ENCODE measurements around the gene YIPF5. TPM values are rescaled to one million over a fixed set of nuclear protein-coding genes. Genes with fewer than 3 reads are reported as not detected.

Gene YIPF5
- total RNA-seq, 4 donors from 2014 or later = 34.9 to 48.2 (median 41.5) TPM

DNA sequence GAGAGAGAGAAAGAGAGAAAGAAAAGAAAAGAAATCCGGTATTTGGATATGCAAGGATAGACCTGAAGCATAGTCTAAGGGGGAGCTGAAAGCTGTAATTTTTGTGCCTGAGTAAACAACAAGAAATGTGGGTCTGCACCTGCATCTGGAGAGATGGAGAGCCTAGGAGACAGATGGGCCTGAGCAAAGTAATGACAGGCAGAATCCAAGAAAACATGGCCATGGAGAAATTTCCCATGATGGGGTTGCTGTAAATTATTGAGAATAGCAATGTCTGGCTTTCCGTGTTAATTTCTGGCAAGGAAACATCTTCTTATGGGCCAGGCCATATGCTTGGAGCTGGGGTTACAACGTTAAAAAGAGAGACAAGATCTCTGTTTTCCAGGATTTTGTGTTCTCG lies 40.2 kb downstream of the YIPF5 start:
- WGBS, 2 donors = 91 to 92% methylated on average over 4 of the region's 4 CpGs
- H3K9me3 ChIP-seq = no peaks in the 10 kb centered on the region

DNA sequence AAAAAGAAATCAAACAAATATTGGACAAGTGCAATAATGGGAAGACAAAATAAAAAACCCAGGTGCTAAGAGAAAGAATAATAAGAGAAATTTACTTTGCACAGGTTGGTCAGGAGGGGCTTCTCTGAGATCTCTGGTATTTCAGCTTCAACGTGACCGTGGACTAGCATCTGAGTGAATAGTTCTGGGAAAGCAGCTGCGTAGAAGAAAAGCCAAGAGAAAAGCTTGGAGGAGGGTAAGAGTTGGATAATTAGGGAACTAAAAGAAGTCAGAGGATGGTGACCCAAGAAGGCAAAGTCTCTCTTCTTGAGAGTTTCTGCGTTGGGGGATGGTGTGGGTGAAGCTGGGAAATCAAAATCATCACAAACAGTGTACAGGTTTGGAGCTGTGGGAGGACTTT lies 41.6 kb downstream of the YIPF5 start:
- H3K27ac ChIP-seq = no peak overlapping the region
- H3K36me3 ChIP-seq = no peaks in the 10 kb centered on the region
- WGBS, 2 donors = 88 to 95% methylated on average over 4 of the region's 4 CpGs
- DNase-seq = no peak
- intact Hi-C loops (cut with DNase I) = no loop called here
- no peak for TF ChIP-seq POLR2A (IDR thresholded peaks at IDR 0.05)
- TF ChIP-seq, protein P1, sequence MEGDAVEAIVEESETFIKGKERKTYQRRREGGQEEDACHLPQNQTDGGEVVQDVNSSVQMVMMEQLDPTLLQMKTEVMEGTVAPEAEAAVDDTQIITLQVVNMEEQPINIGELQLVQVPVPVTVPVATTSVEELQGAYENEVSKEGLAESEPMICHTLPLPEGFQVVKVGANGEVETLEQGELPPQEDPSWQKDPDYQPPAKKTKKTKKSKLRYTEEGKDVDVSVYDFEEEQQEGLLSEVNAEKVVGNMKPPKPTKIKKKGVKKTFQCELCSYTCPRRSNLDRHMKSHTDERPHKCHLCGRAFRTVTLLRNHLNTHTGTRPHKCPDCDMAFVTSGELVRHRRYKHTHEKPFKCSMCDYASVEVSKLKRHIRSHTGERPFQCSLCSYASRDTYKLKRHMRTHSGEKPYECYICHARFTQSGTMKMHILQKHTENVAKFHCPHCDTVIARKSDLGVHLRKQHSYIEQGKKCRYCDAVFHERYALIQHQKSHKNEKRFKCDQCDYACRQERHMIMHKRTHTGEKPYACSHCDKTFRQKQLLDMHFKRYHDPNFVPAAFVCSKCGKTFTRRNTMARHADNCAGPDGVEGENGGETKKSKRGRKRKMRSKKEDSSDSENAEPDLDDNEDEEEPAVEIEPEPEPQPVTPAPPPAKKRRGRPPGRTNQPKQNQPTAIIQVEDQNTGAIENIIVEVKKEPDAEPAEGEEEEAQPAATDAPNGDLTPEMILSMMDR (IDR thresholded peaks at IDR 0.05) = no peak
- no peak overlapping the region for H3K4me3 ChIP-seq (replicated peaks in 1 of 3)
- no peaks in the 10 kb centered on the region for H3K9me3 ChIP-seq
- no peaks in the 10 kb centered on the region for H3K4me1 ChIP-seq
- no peaks in the 10 kb centered on the region for H3K27me3 ChIP-seq

More for the DNA sequence above, 40.2 kb downstream of the YIPF5 start:
- no peak overlapping the region for H3K4me3 ChIP-seq (replicated peaks in 1 of 3)
- H3K36me3 ChIP-seq = no peaks in the 10 kb centered on the region
- no peaks in the 10 kb centered on the region for H3K27me3 ChIP-seq
- H3K27ac ChIP-seq = no peak overlapping the region
- H3K4me1 ChIP-seq = no peaks in the 10 kb centered on the region
- TF ChIP-seq POLR2A (IDR thresholded peaks at IDR 0.05) = no peak
- TF ChIP-seq, protein P1 (IDR thresholded peaks at IDR 0.05) = no peak
- DNase-seq = no peak
- intact Hi-C loops (cut with DNase I) = no loop called here

DNA sequence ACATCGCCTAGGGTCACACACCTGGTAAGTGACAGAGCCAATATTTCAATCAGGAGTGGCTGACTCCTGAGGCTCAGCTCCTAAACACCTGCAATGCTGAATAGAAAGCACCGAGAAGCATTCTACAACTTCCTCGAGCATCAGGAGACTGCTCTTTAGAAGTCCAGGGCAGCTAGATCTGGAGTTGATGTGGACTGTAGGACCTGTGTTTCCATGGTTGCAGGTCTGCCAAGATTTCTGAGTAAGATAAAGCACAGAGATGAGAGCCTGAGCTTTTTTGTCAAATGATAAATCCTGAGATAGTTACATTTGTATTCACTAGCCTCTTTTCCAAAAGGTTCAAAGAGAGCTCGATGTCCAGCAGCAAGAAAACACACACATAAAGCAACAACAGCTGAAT lies 43.8 kb downstream of the YIPF5 start:
- Histone ChIP-seq H3K27ac (no peak overlapping the region), H3K27me3 (no peaks in the 10 kb centered on the region), H3K9me3 (no peaks in the 10 kb centered on the region), H3K4me1 (no peaks in the 10 kb centered on the region), H3K36me3 (no peaks in the 10 kb centered on the region), H3K4me3 (replicated peaks in 1 of 3) (no peak overlapping the region)
- intact Hi-C loops (cut with DNase I) = no loop called here
- DNase-seq = no peak
- TF ChIP-seq, protein P1 (IDR thresholded peaks at IDR 0.05) = no peak
- no peak for TF ChIP-seq POLR2A (IDR thresholded peaks at IDR 0.05)
- 78 to 79% methylated on average over 4 of the region's 4 CpGs for WGBS, 2 donors

DNA sequence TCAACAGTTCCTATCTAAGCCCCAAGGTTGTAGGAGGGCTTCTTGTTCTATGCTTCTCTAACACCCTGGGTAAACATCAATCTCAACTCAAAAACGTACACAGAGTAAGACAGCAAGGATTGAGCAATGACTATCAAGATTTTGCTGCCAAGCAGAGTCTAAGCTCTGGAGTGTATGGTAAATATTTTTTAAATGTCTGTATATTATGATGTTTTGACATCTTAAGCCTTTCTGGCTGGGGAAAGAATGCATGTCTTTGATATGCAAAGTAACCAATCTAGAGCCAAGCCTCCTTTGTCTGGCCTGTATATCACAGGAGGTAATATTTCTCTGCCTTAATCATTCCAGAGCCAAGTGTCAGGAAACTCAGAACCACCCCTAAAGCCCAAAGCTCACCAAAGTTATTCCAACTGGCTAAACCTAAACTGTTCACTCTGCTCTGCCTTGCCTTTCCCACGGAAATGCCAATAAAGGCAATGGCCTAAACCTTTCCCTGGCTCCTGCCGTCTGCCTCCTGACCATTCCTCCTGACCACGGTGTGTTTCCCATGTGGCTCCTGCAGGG lies 45.2 kb downstream of the YIPF5 start:
- WGBS, 2 donors = 68 to 82% methylated on average over 4 of the region's 4 CpGs
- intact Hi-C loops (cut with DNase I) = no loop called here
- Histone ChIP-seq H3K4me3 (replicated peaks in 1 of 3) (no peak overlapping the region), H3K9me3 (no peaks in the 10 kb centered on the region), H3K27me3 (no peaks in the 10 kb centered on the region), H3K4me1 (no peaks in the 10 kb centered on the region), H3K36me3 (no peaks in the 10 kb centered on the region), H3K27ac (no peak overlapping the region)
- no peak for TF ChIP-seq POLR2A (IDR thresholded peaks at IDR 0.05)
- TF ChIP-seq, protein P1 (IDR thresholded peaks at IDR 0.05) = no peak
- DNase-seq = no peak

DNA sequence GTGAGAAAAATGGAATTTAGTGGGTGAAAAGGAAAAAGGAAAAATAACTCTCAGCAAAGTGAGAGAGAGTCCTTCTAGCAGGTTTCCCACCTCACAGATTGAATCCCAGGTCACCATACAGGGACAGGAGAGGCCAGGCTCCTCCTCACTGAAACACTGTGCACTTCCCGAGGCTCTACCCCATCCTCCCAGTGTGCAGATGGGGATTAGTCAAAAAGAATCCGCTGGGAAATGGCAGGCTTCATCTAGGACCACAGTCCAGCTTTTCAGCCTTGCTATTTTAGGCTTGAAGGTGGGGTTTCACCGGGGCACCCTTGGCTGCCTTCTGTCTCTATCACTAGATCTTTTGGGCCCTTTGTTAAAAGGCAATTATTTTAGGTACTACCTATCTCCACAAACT lies 47.8 kb downstream of the YIPF5 start:
- H3K36me3 ChIP-seq = no peaks in the 10 kb centered on the region
- 81 to 88% methylated on average over 3 of the region's 3 CpGs for WGBS, 2 donors
- H3K9me3 ChIP-seq = no peaks in the 10 kb centered on the region
- no peak for TF ChIP-seq POLR2A (IDR thresholded peaks at IDR 0.05)
- TF ChIP-seq, protein P1 (IDR thresholded peaks at IDR 0.05) = no peak
- H3K27ac ChIP-seq = no peak overlapping the region
- intact Hi-C loops (cut with DNase I) = no loop called here
- H3K4me3 ChIP-seq (replicated peaks in 1 of 3) = no peak overlapping the region
- H3K27me3 ChIP-seq = no peaks in the 10 kb centered on the region
- H3K4me1 ChIP-seq = no peaks in the 10 kb centered on the region
- no peak for DNase-seq

Data from thyroid gland (tissue), 4 donors.